Cardiac muscle cell (in vitro differentiated cells and primary cell): ENCODE measurements around the gene CCKAR. TPM values are rescaled to one million over a fixed set of nuclear protein-coding genes. Genes with fewer than 3 reads are reported as not detected.

Experiments
- DNase-seq, 2 donors: peaks; one replicate each; pipeline versions ENCODE4 v3.0.0 to v3.0.0-alpha.2; 2010 to 2017; ENCODE audit warnings: low read depth in 1 of 2, low spot score in 1 of 2
- H3K27ac ChIP-seq: fragments of 200-600 bp; sonication (generic); 2 replicates; pipeline ENCODE4 v1.5.1; 2016
- H3K27me3 ChIP-seq: fragments of 200-600 bp; sonication (generic); 2 replicates; pipeline ENCODE4 v1.6.0; 2016; ENCODE audit warnings: control low read depth
- H3K36me3 ChIP-seq: fragments of 200-600 bp; sonication (generic); 2 replicates; pipeline ENCODE4 v1.5.1; 2016; ENCODE audit warnings: control low read depth
- H3K4me1 ChIP-seq: fragments of 200-600 bp; sonication (generic); 2 replicates; pipeline ENCODE4 v1.8.1; 2017; ENCODE audit warnings: low read depth, mild to moderate bottlenecking, mixed run types
- H3K4me3 ChIP-seq: fragments of 200-600 bp; sonication (generic); 2 replicates; pipeline ENCODE4 v1.5.1; 2016; ENCODE audit warnings: mild to moderate bottlenecking
- H3K9me3 ChIP-seq: fragments of 200-600 bp; sonication (generic); 2 replicates; pipeline ENCODE4 v1.5.1; 2017; ENCODE audit warnings: low read depth, mild to moderate bottlenecking, control low read depth
- polyA plus RNA-seq: library from polyadenylated mRNA; unstranded; fragments of >200 nt; fragmentation: Nextera tagmentation; extraction: Ambion mirVana; gene quantifications from 2 replicates; pipeline ENCODE4 v1.2.1, GENCODE V29; 2016
- total RNA-seq: library from RNA; depleted of rRNA; stranded (reverse); fragments of >200 nt; gene quantifications from 2 replicates; pipeline ENCODE4 v1.2.3, GENCODE V29; 2016
- TF ChIP-seq, protein P1 (sequence below): IDR thresholded peaks from 2 replicates; pipeline ENCODE4 v1.5.1; 2012; ENCODE audit warnings: low read depth, mild to moderate bottlenecking, low read length

Gene CCKAR
- total and polyA plus RNA-seq, 2 experiments from 2014 or later = 0.23 to 0.89 TPM

DNA sequence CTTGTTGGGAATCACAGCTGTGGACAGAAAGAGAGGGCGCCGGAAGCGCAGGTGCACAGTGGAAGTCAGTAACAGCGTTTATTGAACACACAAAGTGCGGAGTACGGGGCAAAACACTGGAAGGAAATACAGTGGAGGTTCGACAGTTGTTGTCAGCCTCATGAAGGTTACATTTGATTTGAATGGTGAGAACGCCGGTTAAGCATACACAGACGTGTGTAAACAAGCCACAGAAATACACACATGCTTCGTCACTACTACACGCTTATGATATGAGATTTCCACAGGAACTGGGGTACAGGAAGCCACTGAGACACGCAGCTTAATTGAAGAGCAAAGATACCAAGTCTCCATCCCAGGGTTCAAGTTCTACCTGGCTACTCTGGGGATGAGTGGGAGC lies 12.0 kb downstream of the CCKAR start:
- TF ChIP-seq, protein P1, sequence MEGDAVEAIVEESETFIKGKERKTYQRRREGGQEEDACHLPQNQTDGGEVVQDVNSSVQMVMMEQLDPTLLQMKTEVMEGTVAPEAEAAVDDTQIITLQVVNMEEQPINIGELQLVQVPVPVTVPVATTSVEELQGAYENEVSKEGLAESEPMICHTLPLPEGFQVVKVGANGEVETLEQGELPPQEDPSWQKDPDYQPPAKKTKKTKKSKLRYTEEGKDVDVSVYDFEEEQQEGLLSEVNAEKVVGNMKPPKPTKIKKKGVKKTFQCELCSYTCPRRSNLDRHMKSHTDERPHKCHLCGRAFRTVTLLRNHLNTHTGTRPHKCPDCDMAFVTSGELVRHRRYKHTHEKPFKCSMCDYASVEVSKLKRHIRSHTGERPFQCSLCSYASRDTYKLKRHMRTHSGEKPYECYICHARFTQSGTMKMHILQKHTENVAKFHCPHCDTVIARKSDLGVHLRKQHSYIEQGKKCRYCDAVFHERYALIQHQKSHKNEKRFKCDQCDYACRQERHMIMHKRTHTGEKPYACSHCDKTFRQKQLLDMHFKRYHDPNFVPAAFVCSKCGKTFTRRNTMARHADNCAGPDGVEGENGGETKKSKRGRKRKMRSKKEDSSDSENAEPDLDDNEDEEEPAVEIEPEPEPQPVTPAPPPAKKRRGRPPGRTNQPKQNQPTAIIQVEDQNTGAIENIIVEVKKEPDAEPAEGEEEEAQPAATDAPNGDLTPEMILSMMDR = no peak
- Histone ChIP-seq H3K9me3 (no peaks in the 10 kb centered on the region), H3K27me3 (no peaks in the 10 kb centered on the region), H3K27ac (no peak overlapping the region), H3K4me1 (peaks cover 20% of the 10 kb centered on the region), H3K4me3 (no peak overlapping the region), H3K36me3 (no peaks in the 10 kb centered on the region)
- DNase-seq = no peak

DNA sequence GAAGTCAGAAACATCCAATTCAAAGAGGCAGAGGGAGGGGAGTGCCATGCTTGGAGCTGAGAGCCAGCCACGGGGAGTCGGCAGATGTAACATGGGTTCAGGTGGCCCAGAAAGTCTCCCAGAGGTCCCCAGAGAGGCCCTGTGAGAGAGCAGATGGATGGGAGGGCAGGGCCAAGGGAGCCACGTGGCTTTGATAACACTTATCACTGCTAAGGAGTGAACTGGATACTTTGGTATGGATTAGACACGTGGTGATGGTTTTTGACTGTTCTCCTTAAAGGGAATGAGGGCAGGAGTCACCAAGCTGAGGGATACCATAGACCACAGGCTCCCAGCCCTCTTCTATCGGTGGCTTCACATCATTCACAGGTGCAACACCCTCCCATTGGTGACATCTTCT lies 13.7 kb downstream of the CCKAR start:
- peaks cover 11% of the 10 kb centered on the region for H3K4me1 ChIP-seq
- TF ChIP-seq, protein P1 = no peak
- H3K27me3 ChIP-seq = no peaks in the 10 kb centered on the region
- no peaks in the 10 kb centered on the region for H3K36me3 ChIP-seq
- H3K27ac ChIP-seq = no peak overlapping the region
- H3K9me3 ChIP-seq = no peaks in the 10 kb centered on the region
- no peak for DNase-seq
- H3K4me3 ChIP-seq = no peak overlapping the region

DNA sequence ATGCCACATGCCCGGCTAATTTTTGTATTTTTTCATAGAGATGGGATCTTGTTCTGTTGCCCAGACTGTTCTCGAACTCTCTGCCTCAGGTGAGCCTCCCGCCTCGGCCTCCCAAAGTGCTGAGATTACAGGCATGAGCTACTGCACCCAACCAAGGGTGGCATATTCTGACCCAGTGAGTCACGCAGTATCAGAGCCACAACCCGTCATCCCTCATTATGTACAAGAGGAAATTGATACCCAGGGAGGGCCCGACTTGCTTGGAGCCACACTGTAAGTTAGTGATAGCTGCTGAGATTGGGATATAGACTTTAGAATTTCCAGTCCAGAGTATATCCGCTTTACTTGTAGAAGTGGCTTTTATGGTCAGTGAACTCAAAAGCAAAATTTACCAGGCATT lies 14.6 kb downstream of the CCKAR start:
- DNase-seq = no peak
- no peak overlapping the region for H3K4me3 ChIP-seq
- H3K36me3 ChIP-seq = no peaks in the 10 kb centered on the region
- H3K4me1 ChIP-seq = peaks cover 11% of the 10 kb centered on the region
- no peaks in the 10 kb centered on the region for H3K9me3 ChIP-seq
- TF ChIP-seq, protein P1 = no peak
- no peaks in the 10 kb centered on the region for H3K27me3 ChIP-seq
- H3K27ac ChIP-seq = no peak overlapping the region

DNA sequence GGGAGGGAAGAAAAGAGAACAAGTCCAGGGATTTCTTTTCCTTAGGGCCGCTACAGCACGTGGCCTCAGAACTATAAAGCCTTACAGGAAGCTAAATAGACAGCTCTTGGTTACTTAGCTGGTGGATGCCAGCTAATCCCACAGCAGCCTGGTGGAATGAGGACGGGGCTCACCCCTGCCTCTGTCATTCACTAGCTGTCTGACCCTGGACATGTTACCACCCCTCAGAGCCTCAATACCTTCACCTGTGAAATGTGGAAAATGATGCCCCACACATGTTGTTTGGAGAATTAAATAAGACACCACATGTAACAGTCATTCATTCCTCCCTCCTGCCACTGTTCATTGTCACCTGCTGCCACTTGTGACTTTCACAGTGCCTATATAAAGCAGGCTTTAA lies 15.7 kb downstream of the CCKAR start:
- Histone ChIP-seq H3K9me3 (no peaks in the 10 kb centered on the region), H3K4me3 (no peak overlapping the region), H3K36me3 (no peaks in the 10 kb centered on the region), H3K27me3 (no peaks in the 10 kb centered on the region), H3K4me1 (peaks cover 10% of the 10 kb centered on the region), H3K27ac (no peak overlapping the region)
- TF ChIP-seq, protein P1 = no peak
- DNase-seq = no peak

DNA sequence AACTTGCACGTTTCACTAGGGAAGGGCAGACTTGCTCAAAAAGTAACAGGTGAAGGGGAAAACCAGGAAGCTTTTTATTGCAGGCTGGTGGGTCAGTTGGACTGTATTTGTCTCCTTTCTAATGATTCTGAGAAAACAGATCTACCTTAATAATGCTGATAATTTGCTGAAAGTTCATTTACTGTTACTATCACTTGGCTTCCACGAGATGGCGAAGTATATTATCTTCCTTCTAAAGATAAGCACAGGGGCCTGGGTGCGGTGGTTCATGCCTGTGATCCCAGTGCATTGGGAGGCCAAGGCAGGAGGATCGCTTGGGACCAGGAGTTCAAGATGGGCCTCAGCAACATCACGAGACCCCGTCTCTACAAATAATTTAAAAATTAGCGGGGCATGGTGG lies 16.4 kb downstream of the CCKAR start:
- H3K27ac ChIP-seq = no peak overlapping the region
- TF ChIP-seq, protein P1 = no peak
- DNase-seq = no peak

DNA sequence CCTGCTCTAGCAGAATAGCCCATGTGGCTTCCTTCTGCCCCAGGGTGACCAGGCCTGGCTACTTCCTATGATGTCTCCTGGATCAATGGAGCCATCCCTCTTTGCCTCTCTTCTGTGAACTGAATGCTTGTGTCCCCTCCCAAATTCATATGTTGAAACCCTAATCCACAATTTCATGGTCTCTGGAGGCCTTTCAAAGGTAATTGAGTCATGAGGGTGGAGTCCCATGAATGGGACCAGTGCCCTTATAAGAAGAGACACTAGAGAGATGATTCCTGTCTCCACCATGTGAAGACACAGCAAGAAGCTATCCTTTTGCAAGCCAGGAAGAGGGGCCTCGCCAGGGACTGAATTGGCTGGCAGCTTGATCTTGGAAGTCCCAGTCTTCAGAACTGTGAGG lies 18.4 kb downstream of the CCKAR start:
- Histone ChIP-seq H3K9me3 (no peaks in the 10 kb centered on the region), H3K4me3 (no peak overlapping the region), H3K27me3 (no peaks in the 10 kb centered on the region), H3K27ac (no peak overlapping the region), H3K36me3 (no peaks in the 10 kb centered on the region), H3K4me1 (no peaks in the 10 kb centered on the region)
- TF ChIP-seq, protein P1 = no peak
- DNase-seq = no peak

More for the DNA sequence above, 16.4 kb downstream of the CCKAR start:
- Histone ChIP-seq H3K4me3 (no peak overlapping the region), H3K36me3 (no peaks in the 10 kb centered on the region), H3K4me1 (peaks cover 3% of the 10 kb centered on the region), H3K27me3 (no peaks in the 10 kb centered on the region), H3K9me3 (no peaks in the 10 kb centered on the region)
